GM13977 (cell line): Measurements from ENCODE around the gene TUFT1.
"Not testable (repeated sequence)": the region's sequence is repeated elsewhere in the genome, so short reads cannot be mapped to it uniquely, and the experiment has no call there.

Experiments
- DNase-seq: peaks from one replicate; pipeline ENCODE4 v3.0.0; 2012; ENCODE audit warnings: low spot score
- CTCF ChIP-seq: IDR thresholded peaks from 2 replicates; pipeline ENCODE4 v1.5.1; 2012; ENCODE audit warnings: mild to moderate bottlenecking, control low read depth; ENCODE audit not compliant: insufficient read depth; ENCODE audit errors: extremely low read depth, missing control alignments
- in situ Hi-C: fragments of 300-500 bp; cut with MboI; formaldehyde crosslinking; loops from one replicate; pipeline ENCODE4 v1.12.0; 2022; ENCODE audit warnings: low sequenced_read_pairs, low pct_unique_long_range_greater_than_20kb, mixed read lengths, inconsistent platforms; ENCODE audit not compliant: unreplicated experiment

The TUFT1 gene

GRCh38 chr1:151616505-151616849 lies 76.4 kb downstream of the TUFT1 start:
- in situ Hi-C loops: no loop called here
- no peak for DNase-seq
- no peak for TF ChIP-seq CTCF

DNA sequence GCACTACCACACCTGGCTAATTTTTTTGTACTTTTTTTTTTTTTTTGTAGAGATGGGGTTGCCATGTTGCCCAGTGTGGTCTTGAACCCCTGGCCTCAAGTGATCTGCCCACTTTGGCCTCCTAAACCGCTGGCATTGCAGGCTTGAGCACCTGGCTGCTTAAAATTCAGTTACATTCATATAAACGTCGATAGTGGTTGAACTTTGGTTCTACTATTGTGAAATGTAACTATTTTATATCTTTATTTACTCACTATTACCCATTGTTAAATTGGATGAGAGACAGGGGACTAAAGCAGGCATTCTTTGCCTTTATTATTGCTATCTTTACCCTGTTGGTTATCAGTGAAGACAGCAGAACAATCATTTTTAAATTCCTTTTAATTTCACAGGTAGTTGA lies 77.9 kb downstream of the TUFT1 start:
- in situ Hi-C loops: no loop called here
- no peak for TF ChIP-seq CTCF
- no peak for DNase-seq

DNA sequence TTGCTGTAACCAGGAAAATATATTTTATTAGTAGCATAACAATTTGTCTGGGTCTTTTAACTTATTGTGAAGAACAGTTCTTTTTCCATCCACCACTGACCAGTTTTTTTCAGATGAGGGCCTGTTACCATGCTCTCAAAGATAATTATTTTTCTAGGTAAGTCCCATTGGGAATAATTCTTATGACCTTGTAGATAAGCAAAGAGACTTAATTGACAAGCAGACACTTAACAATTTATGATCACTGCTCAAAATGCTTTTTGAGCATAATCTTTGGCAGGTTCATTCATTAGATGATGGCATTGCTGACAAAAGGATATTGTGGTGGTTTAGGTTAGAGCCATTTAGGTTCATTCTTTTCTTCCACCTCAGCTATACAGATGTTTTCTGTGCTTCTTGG lies 78.4 kb downstream of the TUFT1 start:
- no peak for DNase-seq
- TF ChIP-seq CTCF: no peak
- in situ Hi-C loops: no loop called here

DNA sequence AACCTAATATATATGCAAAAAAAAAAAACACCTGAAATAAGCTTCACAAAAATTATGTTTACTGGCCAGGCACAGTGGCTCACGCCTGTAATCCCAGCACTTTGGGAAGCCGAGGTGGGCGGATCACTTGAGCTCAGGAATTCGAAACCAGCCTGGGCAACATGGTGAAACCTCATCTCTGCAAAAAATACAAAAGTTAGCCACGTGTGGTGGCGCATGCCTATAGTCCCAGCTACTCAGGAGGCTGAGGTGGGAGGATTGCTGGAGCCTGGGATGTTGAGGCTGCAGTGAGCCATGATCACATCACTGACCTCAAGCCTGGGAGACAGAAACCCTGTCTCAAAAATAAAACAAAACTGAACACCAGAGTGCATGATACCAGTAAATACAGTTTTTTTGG lies 78.9 kb downstream of the TUFT1 start:
- in situ Hi-C loops, DNase-seq: not testable (repeated sequence)

GRCh38 chr1:151619489-151620093 lies 79.5 kb downstream of the TUFT1 start:
- DNase-seq: no peak
- no peak for TF ChIP-seq CTCF
- in situ Hi-C loops: no loop called here

DNA sequence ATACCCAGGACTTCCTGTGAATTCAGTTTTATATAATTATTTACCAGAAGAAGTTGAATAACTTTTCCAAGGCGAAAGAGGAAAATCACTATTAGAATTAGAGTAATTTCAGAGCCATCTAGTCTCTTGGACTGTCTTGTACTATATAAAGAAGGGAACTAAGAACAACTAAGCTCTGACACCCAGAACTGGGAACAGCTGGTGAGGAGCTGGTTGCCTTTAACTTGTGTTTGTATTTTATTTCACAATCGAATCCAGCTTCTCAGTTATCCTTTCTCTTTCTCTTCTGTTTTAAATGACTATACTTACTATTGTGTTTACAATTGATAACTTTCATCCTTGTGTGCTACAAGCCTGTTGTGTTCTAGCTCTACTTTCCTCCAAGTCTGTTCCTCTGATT lies 80.2 kb downstream of the TUFT1 start:
- DNase-seq: no peak
- in situ Hi-C loops: no loop called here
- no peak for TF ChIP-seq CTCF

GRCh38 chr1:151621351-151621750 lies 81.2 kb downstream of the TUFT1 start:
- no peak for TF ChIP-seq CTCF
- DNase-seq: no peak
- in situ Hi-C loops: no loop called here
